Measurements from ENCODE around the gene CYBC1. TPM values are rescaled to one million over a fixed set of nuclear protein-coding genes. Genes with fewer than 3 reads are reported as not detected.
A peak's percentile ranks its signal among the peaks of the same experiment; 100 is the strongest.

CYBC1 gene
- total and polyA plus RNA-seq, 9 of the 15 experiments (the other 6 are each of a cell fraction or from before 2014, with no cell fraction given), result 1.3 to 71.8 (median 49.9) TPM

DNA sequence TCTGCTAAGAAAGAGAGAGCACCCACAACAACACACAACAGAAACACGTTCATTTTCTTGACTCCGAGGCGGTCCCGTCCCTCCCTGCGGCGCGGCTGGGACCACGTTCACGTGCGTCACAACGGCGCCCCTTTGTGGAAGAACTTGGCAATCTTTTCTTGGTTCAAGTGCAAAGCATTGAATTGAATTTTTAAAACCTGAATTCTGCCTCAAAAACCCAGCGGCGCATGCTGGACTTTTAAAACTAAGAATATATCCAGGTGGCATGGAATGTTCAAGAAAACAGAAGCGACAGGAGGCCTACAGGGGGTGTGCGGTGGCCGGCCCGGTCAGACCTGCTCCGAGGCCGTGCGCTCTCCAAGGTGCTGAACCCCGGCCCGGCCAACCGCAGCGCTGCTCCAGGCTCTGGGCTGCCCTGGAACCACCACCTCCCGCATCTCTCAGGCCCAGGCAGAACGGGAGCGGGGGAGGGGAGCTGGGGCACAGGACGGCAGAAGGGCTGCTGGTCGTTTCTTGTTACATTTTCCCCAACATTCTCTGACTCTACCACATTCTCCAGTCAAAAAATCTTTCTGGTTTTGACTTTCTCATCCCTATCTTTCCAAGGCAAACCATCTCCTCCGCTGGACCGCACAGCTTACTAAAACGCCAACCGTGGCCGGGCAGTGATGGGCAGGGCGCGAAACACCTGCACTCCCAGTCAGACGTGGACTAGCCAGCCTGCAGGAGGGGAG lies 35.8 kb downstream of the CYBC1 start (continued):
- TF ChIP-seq MXD1 (CRISPR knock-in tag; IDR thresholded peaks at IDR 0.05; ENCODE audit: borderline replicate concordance, poor library complexity, severe bottlenecking) (no peak), RAD21 (CRISPR knock-in tag; conservative IDR thresholded peaks at IDR 0.05 in 1 of 2, IDR thresholded peaks at IDR 0.05 in 1 of 2) (peak; percentile 76 to 86), POLR2B (IDR thresholded peaks at IDR 0.05; ENCODE audit: low read depth, partially characterized antibody) (peak; percentile 22), KHSRP (IDR thresholded peaks at IDR 0.05) (no peak), FOXA1 (IDR thresholded peaks at IDR 0.05; ENCODE audit: borderline replicate concordance) (no peak), NR1H2 (CRISPR knock-in tag; IDR thresholded peaks at IDR 0.05) (peak; percentile 91; the same call in 1 of the 2 replicates), GATAD2B (IDR thresholded peaks at IDR 0.05; ENCODE audit: borderline replicate concordance) (no peak), MAFK (IDR thresholded peaks at IDR 0.05; ENCODE audit: low read length) (no peak), MCM2 (IDR thresholded peaks at IDR 0.05; ENCODE audit: low read depth) (no peak), CSDE1 (IDR thresholded peaks at IDR 0.05) (no peak), ZNF79 (CRISPR knock-in tag; IDR thresholded peaks at IDR 0.05; ENCODE audit: low read depth) (no peak), KDM2B (CRISPR knock-in tag; IDR thresholded peaks at IDR 0.05) (no peak), PHF20 (IDR thresholded peaks at IDR 0.05; ENCODE audit: partially characterized antibody) (no peak), ZNF561 (CRISPR knock-in tag; conservative IDR thresholded peaks at IDR 0.05) (no peak), L3MBTL2 (IDR thresholded peaks at IDR 0.05) (peak; percentile 76), CBX8 (IDR thresholded peaks at IDR 0.05; ENCODE audit: borderline replicate concordance, extremely low read depth, low read depth, low read length, poor library complexity, severe bottlenecking) (no peak), DACH1 (IDR thresholded peaks at IDR 0.05; ENCODE audit: partially characterized antibody) (no peak), TGIF2 (CRISPR knock-in tag; IDR thresholded peaks at IDR 0.05) (peak; percentile 91; the same call in 1 of the 2 replicates), BRCA1 (IDR thresholded peaks at IDR 0.05) (no peak), BRCA1 (CRISPR knock-in tag; IDR thresholded peaks at IDR 0.05) (no peak), MAFG (tag; conservative IDR thresholded peaks at IDR 0.05) (no peak), ZNF253 (CRISPR knock-in tag; conservative IDR thresholded peaks at IDR 0.05) (no peak), ZNF740 (CRISPR knock-in tag; IDR thresholded peaks at IDR 0.05) (0 out of 2 replicates have a peak, but pooled peaks have one; percentile 36), ZNF740 (tag; IDR thresholded peaks at IDR 0.05) (no peak), ARHGAP35 (IDR thresholded peaks at IDR 0.05; ENCODE audit: partially characterized antibody) (no peak)
- TF ChIP-seq, protein P1, sequence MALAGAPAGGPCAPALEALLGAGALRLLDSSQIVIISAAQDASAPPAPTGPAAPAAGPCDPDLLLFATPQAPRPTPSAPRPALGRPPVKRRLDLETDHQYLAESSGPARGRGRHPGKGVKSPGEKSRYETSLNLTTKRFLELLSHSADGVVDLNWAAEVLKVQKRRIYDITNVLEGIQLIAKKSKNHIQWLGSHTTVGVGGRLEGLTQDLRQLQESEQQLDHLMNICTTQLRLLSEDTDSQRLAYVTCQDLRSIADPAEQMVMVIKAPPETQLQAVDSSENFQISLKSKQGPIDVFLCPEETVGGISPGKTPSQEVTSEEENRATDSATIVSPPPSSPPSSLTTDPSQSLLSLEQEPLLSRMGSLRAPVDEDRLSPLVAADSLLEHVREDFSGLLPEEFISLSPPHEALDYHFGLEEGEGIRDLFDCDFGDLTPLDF (CRISPR knock-in tag; IDR thresholded peaks at IDR 0.05), result peak; percentile 90
- TF ChIP-seq, protein P2, sequence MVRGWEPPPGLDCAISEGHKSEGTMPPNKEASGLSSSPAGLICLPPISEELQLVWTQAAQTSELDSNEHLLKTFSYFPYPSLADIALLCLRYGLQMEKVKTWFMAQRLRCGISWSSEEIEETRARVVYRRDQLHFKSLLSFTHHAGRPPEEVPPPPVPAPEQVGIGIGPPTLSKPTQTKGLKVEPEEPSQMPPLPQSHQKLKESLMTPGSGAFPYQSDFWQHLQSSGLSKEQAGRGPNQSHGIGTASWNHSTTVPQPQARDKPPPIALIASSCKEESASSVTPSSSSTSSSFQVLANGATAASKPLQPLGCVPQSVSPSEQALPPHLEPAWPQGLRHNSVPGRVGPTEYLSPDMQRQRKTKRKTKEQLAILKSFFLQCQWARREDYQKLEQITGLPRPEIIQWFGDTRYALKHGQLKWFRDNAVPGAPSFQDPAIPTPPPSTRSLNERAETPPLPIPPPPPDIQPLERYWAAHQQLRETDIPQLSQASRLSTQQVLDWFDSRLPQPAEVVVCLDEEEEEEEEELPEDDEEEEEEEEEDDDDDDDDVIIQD (CRISPR knock-in tag; IDR thresholded peaks at IDR 0.05), result no peak

Data from K562 (cell line).